ENCODE results near the gene RCL1.

RCL1 gene

GRCh38 chr9:4811824-4812223 lies 19.1 kb downstream of the RCL1 start:
- TF ChIP-seq CTCF (IDR thresholded peaks at IDR 0.05): no peak

- TF ChIP-seq CTCF (IDR thresholded peaks at IDR 0.05): no peak
Measured at GRCh38 chr9:4812858-4813257, 20.1 kb downstream of the RCL1 start.

- no peak for TF ChIP-seq CTCF (IDR thresholded peaks at IDR 0.05)
Measured at GRCh38 chr9:4814913-4815312, 22.2 kb downstream of the RCL1 start.

GRCh38 chr9:4815381-4815956 lies 22.7 kb downstream of the RCL1 start:
- TF ChIP-seq CTCF (IDR thresholded peaks at IDR 0.05): no peak

- no peak for TF ChIP-seq CTCF (IDR thresholded peaks at IDR 0.05)
Measured at GRCh38 chr9:4820168-4820567, 27.4 kb downstream of the RCL1 start.

- TF ChIP-seq CTCF (IDR thresholded peaks at IDR 0.05): no peak
Measured at GRCh38 chr9:4821133-4821532, 28.4 kb downstream of the RCL1 start.

- TF ChIP-seq CTCF (IDR thresholded peaks at IDR 0.05): no peak
Measured at GRCh38 chr9:4822057-4822456, 29.3 kb downstream of the RCL1 start.
